H9 (cell line): Measurements from ENCODE around the gene CEACAM16. TPM values are rescaled to one million over a fixed set of nuclear protein-coding genes. Genes with fewer than 3 reads are reported as not detected.

ENCODE experiments used
- DNase-seq: peaks from one replicate; pipeline ENCODE4 v3.0.0-alpha.2; 2017
- H2AFZ ChIP-seq: one replicate; pipeline ENCODE4 v1.6.1; 2013; ENCODE audit warnings: mild to moderate bottlenecking, low read length, control low read depth, moderate library complexity
- H2AK5ac ChIP-seq: 2 replicates; pipeline ENCODE4 v1.6.1; 2013; ENCODE audit warnings: low read length, control low read depth, mixed read lengths; ENCODE audit not compliant: insufficient read length
- H2BK120ac ChIP-seq: one replicate; pipeline ENCODE4 v1.6.1; 2013; ENCODE audit warnings: low read depth, mild to moderate bottlenecking, low read length, control low read depth, inconsistent platforms; ENCODE audit not compliant: poor library complexity, severe bottlenecking
- H2BK12ac ChIP-seq: 2 replicates; pipeline ENCODE4 v1.6.1; 2013; ENCODE audit warnings: low read length, control low read depth, mixed read lengths, low read depth; ENCODE audit not compliant: insufficient read length
- H2BK15ac ChIP-seq: 2 replicates; pipeline ENCODE4 v1.6.1; 2013; ENCODE audit warnings: low read depth, low read length, control low read depth
- H2BK20ac ChIP-seq: one replicate; pipeline ENCODE4 v1.6.1; 2013; ENCODE audit warnings: low read depth, mild to moderate bottlenecking, low read length, control low read depth, inconsistent platforms; ENCODE audit not compliant: poor library complexity, severe bottlenecking
- H2BK5ac ChIP-seq: 2 replicates; pipeline ENCODE4 v1.6.1; 2013; ENCODE audit warnings: low read length, control low read depth, mixed read lengths; ENCODE audit not compliant: insufficient read length
- H3K14ac ChIP-seq: 2 replicates; pipeline ENCODE4 v1.6.1; 2013; ENCODE audit warnings: low read length, control low read depth; ENCODE audit not compliant: insufficient read depth
- H3K18ac ChIP-seq: 2 replicates; pipeline ENCODE4 v1.6.1; 2013; ENCODE audit warnings: low read depth, mild to moderate bottlenecking, mixed read lengths, low read length, control low read depth; ENCODE audit not compliant: insufficient read length
- H3K23ac ChIP-seq: 2 replicates; pipeline ENCODE4 v1.6.1; 2013; ENCODE audit warnings: low read length, control low read depth, mixed read lengths, low read depth; ENCODE audit not compliant: insufficient read length
- H3K23me2 ChIP-seq: 2 replicates; pipeline ENCODE4 v1.6.1; 2013; ENCODE audit warnings: low read depth, mild to moderate bottlenecking, mixed read lengths, low read length, control low read depth; ENCODE audit not compliant: insufficient read length, poor library complexity, severe bottlenecking
- H3K27ac ChIP-seq: 2 replicates; pipeline ENCODE4 v1.5.1; 2013; ENCODE audit warnings: low read length, control low read depth, mixed read lengths, low read depth; ENCODE audit not compliant: insufficient read length
- H3K27me3 ChIP-seq: 2 replicates; pipeline ENCODE4 v1.6.1; 2013; ENCODE audit warnings: low read length, control low read depth, inconsistent platforms; ENCODE audit not compliant: insufficient read depth
- H3K4ac ChIP-seq: 2 replicates; pipeline ENCODE4 v1.6.1; 2013; ENCODE audit warnings: low read depth, mild to moderate bottlenecking, control low read depth, inconsistent platforms, low read length, moderate library complexity
- H3K4me1 ChIP-seq: 2 replicates; pipeline ENCODE4 v1.6.1; 2013; ENCODE audit warnings: low read length, control low read depth, inconsistent platforms; ENCODE audit not compliant: insufficient read depth
- H3K4me2 ChIP-seq: 2 replicates; pipeline ENCODE4 v1.6.1; 2013; ENCODE audit warnings: low read length, control low read depth, mixed read lengths; ENCODE audit not compliant: insufficient read length, insufficient read depth
- H3K56ac ChIP-seq: 2 replicates; pipeline ENCODE4 v1.6.1; 2013; ENCODE audit warnings: low read depth, mild to moderate bottlenecking, mixed read lengths, low read length, control low read depth; ENCODE audit not compliant: insufficient read length
- H3K79me1 ChIP-seq: 2 replicates; pipeline ENCODE4 v1.6.1; 2013; ENCODE audit warnings: low read depth, mild to moderate bottlenecking, moderate library complexity, low read length, control low read depth, inconsistent platforms; ENCODE audit not compliant: insufficient read depth, poor library complexity, severe bottlenecking
- H3K79me2 ChIP-seq: 2 replicates; pipeline ENCODE4 v1.6.1; 2013; ENCODE audit warnings: low read length, control low read depth, inconsistent platforms; ENCODE audit not compliant: insufficient read depth
- H3K9ac ChIP-seq: 2 replicates; pipeline ENCODE4 v1.6.1; 2013; ENCODE audit warnings: low read length, control low read depth, mixed read lengths; ENCODE audit not compliant: insufficient read length; ENCODE audit errors: extremely low read depth
- H3K9me3 ChIP-seq: one replicate; pipeline ENCODE4 v1.6.1; 2013; ENCODE audit warnings: low read depth, low read length, inconsistent platforms; ENCODE audit not compliant: control insufficient read depth
- H3T11ph ChIP-seq: one replicate; pipeline ENCODE4 v1.6.1; 2013; ENCODE audit warnings: mild to moderate bottlenecking, low read length, control low read depth, inconsistent platforms
- H4K20me1 ChIP-seq: one replicate; pipeline ENCODE4 v1.6.1; 2013; ENCODE audit not compliant: control insufficient read depth, insufficient read length, insufficient read depth
- H4K5ac ChIP-seq: 2 replicates; pipeline ENCODE4 v1.6.1; 2013; ENCODE audit warnings: low read depth, mild to moderate bottlenecking, mixed read lengths, low read length, control low read depth; ENCODE audit not compliant: insufficient read length
- H4K8ac ChIP-seq: replicated peaks from 2 replicates; pipeline ENCODE4 v1.6.1; 2013; ENCODE audit warnings: low read length, control low read depth, mixed read lengths, low read depth; ENCODE audit not compliant: insufficient read length
- H4K91ac ChIP-seq: 2 replicates; pipeline ENCODE4 v1.6.1; 2013; ENCODE audit warnings: low read depth, mild to moderate bottlenecking, moderate library complexity, mixed read lengths, low read length, control low read depth; ENCODE audit not compliant: insufficient read length
- H3K27ac Mint-ChIP-seq, 3 experiments: 2 replicates in 2 of 3; 3 replicates in 1 of 3; pipeline ENCODE4 v1.8.0; 2020 to 2021; ENCODE audit warnings: mixed read lengths in 3 of 3, mild to moderate bottlenecking in 1 of 3, moderate library complexity in 1 of 3
- H3K27me3 Mint-ChIP-seq: 2 replicates; pipeline ENCODE4 v1.8.0; 2021; ENCODE audit warnings: low read depth, mild to moderate bottlenecking, moderate library complexity, mixed read lengths
- H3K36me3 Mint-ChIP-seq, 3 experiments: 2 replicates in 2 of 3; 3 replicates in 1 of 3; pipeline ENCODE4 v1.8.0; 2020 to 2021; ENCODE audit warnings: low read depth in 3 of 3, mixed read lengths in 3 of 3; ENCODE audit not compliant: insufficient read depth in 1 of 3
- H3K4me1 Mint-ChIP-seq, 2 experiments: 2 replicates each; pipeline ENCODE4 v1.8.0; 2020; ENCODE audit warnings: mixed read lengths in 2 of 2
- H3K4me3 Mint-ChIP-seq, 2 experiments: 2 replicates in 1 of 2; 3 replicates in 1 of 2; pipeline ENCODE4 v1.8.0; 2020 to 2021; ENCODE audit warnings: mild to moderate bottlenecking in 2 of 2, mixed read lengths in 2 of 2, moderate library complexity in 1 of 2
- H3K9me3 Mint-ChIP-seq, 2 experiments: 2 replicates in 1 of 2; 3 replicates in 1 of 2; pipeline ENCODE4 v1.8.0; 2020; ENCODE audit warnings: mild to moderate bottlenecking in 2 of 2, mixed read lengths in 2 of 2, moderate library complexity in 1 of 2
- WGBS: extraction: QIAGEN DNeasy Blood & Tissue Kit; methylation state at CpG from one replicate; pipeline ENCODE4 v1.1.7; 2013; ENCODE audit warnings: missing lambda C conversion rate, low lambda C conversion rate, mixed read lengths; ENCODE audit not compliant: insufficient read length; ENCODE audit errors: extremely low coverage; 5-methylcytosine and 5-hydroxymethylcytosine counted together
- total RNA-seq: library from RNA; stranded (reverse); gene quantifications from 2 replicates; pipeline ENCODE4 v1.2.1, GENCODE V29; 2021
- TF ChIP-seq, protein P1 (sequence below): fragments of 200-600 bp; sonication (generic); conservative IDR thresholded peaks from 3 replicates; pipeline ENCODE4 v1.8.0; 2021; ENCODE audit warnings: antibody characterized with exemption, mild to moderate bottlenecking

CEACAM16 gene
- total RNA-seq, 1 experiment from 2014 or later = not detected

GRCh38 chr19:44703336-44704078, 4.6 kb downstream of the CEACAM16 start:
- Histone ChIP-seq H3K14ac (no peak overlapping the region), H3K79me2 (no peaks in the 10 kb centered on the region), H3K23ac (no peak overlapping the region), H3K9ac (no peak overlapping the region), H4K20me1 (no peaks in the 10 kb centered on the region), H3K9me3 (no peaks in the 10 kb centered on the region), H4K91ac (no peak overlapping the region), H3T11ph (no peak overlapping the region), H2BK15ac (no peak overlapping the region), H3K27ac (no peak overlapping the region), H3K4me1 (no peaks in the 10 kb centered on the region), H2BK20ac (no peak overlapping the region), H3K23me2 (no peaks in the 10 kb centered on the region), H3K79me1 (no peaks in the 10 kb centered on the region), H2BK12ac (no peak overlapping the region), H3K18ac (no peak overlapping the region), H4K5ac (no peak overlapping the region), H4K8ac (no peak overlapping the region), H2BK5ac (no peak overlapping the region), H3K27me3 (no peaks in the 10 kb centered on the region), H3K4ac (no peak overlapping the region), H2BK120ac (no peak overlapping the region), H3K4me2 (no peak overlapping the region), H2AFZ (no peak overlapping the region), H3K56ac (no peak overlapping the region), H2AK5ac (no peak overlapping the region)
- no CpG with 5 or more reads among the region's 28 CpGs for WGBS
- no peaks in the 10 kb centered on the region; a peak in 1 of 7 replicates for H3K36me3 Mint-ChIP-seq
- H3K27me3 Mint-ChIP-seq = peaks cover 5% of the 10 kb centered on the region
- no peak overlapping the region for H3K27ac Mint-ChIP-seq
- no peak overlapping the region for H3K4me3 Mint-ChIP-seq
- H3K9me3 Mint-ChIP-seq = no peaks in the 10 kb centered on the region
- TF ChIP-seq, protein P1, sequence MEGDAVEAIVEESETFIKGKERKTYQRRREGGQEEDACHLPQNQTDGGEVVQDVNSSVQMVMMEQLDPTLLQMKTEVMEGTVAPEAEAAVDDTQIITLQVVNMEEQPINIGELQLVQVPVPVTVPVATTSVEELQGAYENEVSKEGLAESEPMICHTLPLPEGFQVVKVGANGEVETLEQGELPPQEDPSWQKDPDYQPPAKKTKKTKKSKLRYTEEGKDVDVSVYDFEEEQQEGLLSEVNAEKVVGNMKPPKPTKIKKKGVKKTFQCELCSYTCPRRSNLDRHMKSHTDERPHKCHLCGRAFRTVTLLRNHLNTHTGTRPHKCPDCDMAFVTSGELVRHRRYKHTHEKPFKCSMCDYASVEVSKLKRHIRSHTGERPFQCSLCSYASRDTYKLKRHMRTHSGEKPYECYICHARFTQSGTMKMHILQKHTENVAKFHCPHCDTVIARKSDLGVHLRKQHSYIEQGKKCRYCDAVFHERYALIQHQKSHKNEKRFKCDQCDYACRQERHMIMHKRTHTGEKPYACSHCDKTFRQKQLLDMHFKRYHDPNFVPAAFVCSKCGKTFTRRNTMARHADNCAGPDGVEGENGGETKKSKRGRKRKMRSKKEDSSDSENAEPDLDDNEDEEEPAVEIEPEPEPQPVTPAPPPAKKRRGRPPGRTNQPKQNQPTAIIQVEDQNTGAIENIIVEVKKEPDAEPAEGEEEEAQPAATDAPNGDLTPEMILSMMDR = no peak
- H3K4me1 Mint-ChIP-seq = no peaks in the 10 kb centered on the region
- no peak for DNase-seq
